ENCODE data around the gene NHERF1.

DNA sequence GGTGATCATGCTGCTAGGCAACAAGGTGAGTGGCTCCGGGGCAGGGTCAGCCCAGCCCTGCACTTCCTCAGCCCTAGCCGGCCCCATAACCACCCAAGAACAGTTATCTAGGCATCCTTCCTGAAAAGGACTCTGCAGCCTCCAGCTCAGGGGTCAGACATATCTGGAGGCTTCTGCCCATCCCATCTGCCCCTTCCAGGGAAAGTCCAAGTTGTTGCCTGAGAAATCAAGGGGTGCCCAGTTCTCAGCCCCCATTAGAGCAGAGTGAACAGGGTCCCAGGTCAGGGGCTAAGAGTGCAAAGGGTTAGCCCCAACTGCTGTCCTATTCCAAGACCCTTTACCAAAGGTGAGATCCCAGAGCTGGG, 4.1 kb upstream of the NHERF1 start:
- TF ChIP-seq, protein P1, sequence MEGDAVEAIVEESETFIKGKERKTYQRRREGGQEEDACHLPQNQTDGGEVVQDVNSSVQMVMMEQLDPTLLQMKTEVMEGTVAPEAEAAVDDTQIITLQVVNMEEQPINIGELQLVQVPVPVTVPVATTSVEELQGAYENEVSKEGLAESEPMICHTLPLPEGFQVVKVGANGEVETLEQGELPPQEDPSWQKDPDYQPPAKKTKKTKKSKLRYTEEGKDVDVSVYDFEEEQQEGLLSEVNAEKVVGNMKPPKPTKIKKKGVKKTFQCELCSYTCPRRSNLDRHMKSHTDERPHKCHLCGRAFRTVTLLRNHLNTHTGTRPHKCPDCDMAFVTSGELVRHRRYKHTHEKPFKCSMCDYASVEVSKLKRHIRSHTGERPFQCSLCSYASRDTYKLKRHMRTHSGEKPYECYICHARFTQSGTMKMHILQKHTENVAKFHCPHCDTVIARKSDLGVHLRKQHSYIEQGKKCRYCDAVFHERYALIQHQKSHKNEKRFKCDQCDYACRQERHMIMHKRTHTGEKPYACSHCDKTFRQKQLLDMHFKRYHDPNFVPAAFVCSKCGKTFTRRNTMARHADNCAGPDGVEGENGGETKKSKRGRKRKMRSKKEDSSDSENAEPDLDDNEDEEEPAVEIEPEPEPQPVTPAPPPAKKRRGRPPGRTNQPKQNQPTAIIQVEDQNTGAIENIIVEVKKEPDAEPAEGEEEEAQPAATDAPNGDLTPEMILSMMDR (IDR thresholded peaks at IDR 0.05) = no peak
- TF ChIP-seq POLR2A (IDR thresholded peaks at IDR 0.05; ENCODE audit: low read depth) = no peak
- no peak for TF ChIP-seq EP300 (IDR thresholded peaks at IDR 0.05)
- TF ChIP-seq POLR2AphosphoS5 (IDR thresholded peaks at IDR 0.05) = no peak
